H9 (cell line): ENCODE data around the gene PUS7. TPM values are rescaled to one million over a fixed set of nuclear protein-coding genes. Genes with fewer than 3 reads are reported as not detected.
"Not testable (repeated sequence)": the region's sequence is repeated elsewhere in the genome, so short reads cannot be mapped to it uniquely, and the experiment has no call there.

Source experiments
- DNase-seq: peaks from one replicate; pipeline ENCODE4 v3.0.0-alpha.2; 2017
- H2AFZ ChIP-seq: one replicate; pipeline ENCODE4 v1.6.1; 2013; ENCODE audit warnings: mild to moderate bottlenecking, low read length, control low read depth, moderate library complexity
- H2AK5ac ChIP-seq: 2 replicates; pipeline ENCODE4 v1.6.1; 2013; ENCODE audit warnings: low read length, control low read depth, mixed read lengths; ENCODE audit not compliant: insufficient read length
- H2BK120ac ChIP-seq: one replicate; pipeline ENCODE4 v1.6.1; 2013; ENCODE audit warnings: low read depth, mild to moderate bottlenecking, low read length, control low read depth, inconsistent platforms; ENCODE audit not compliant: poor library complexity, severe bottlenecking
- H2BK12ac ChIP-seq: 2 replicates; pipeline ENCODE4 v1.6.1; 2013; ENCODE audit warnings: low read length, control low read depth, mixed read lengths, low read depth; ENCODE audit not compliant: insufficient read length
- H2BK15ac ChIP-seq: 2 replicates; pipeline ENCODE4 v1.6.1; 2013; ENCODE audit warnings: low read depth, low read length, control low read depth
- H2BK20ac ChIP-seq: one replicate; pipeline ENCODE4 v1.6.1; 2013; ENCODE audit warnings: low read depth, mild to moderate bottlenecking, low read length, control low read depth, inconsistent platforms; ENCODE audit not compliant: poor library complexity, severe bottlenecking
- H2BK5ac ChIP-seq: 2 replicates; pipeline ENCODE4 v1.6.1; 2013; ENCODE audit warnings: low read length, control low read depth, mixed read lengths; ENCODE audit not compliant: insufficient read length
- H3K14ac ChIP-seq: 2 replicates; pipeline ENCODE4 v1.6.1; 2013; ENCODE audit warnings: low read length, control low read depth; ENCODE audit not compliant: insufficient read depth
- H3K18ac ChIP-seq: 2 replicates; pipeline ENCODE4 v1.6.1; 2013; ENCODE audit warnings: low read depth, mild to moderate bottlenecking, mixed read lengths, low read length, control low read depth; ENCODE audit not compliant: insufficient read length
- H3K23ac ChIP-seq: 2 replicates; pipeline ENCODE4 v1.6.1; 2013; ENCODE audit warnings: low read length, control low read depth, mixed read lengths, low read depth; ENCODE audit not compliant: insufficient read length
- H3K23me2 ChIP-seq: 2 replicates; pipeline ENCODE4 v1.6.1; 2013; ENCODE audit warnings: low read depth, mild to moderate bottlenecking, mixed read lengths, low read length, control low read depth; ENCODE audit not compliant: insufficient read length, poor library complexity, severe bottlenecking
- H3K27ac ChIP-seq: 2 replicates; pipeline ENCODE4 v1.5.1; 2013; ENCODE audit warnings: low read length, control low read depth, mixed read lengths, low read depth; ENCODE audit not compliant: insufficient read length
- H3K27me3 ChIP-seq: 2 replicates; pipeline ENCODE4 v1.6.1; 2013; ENCODE audit warnings: low read length, control low read depth, inconsistent platforms; ENCODE audit not compliant: insufficient read depth
- H3K4ac ChIP-seq: 2 replicates; pipeline ENCODE4 v1.6.1; 2013; ENCODE audit warnings: low read depth, mild to moderate bottlenecking, control low read depth, inconsistent platforms, low read length, moderate library complexity
- H3K4me1 ChIP-seq: 2 replicates; pipeline ENCODE4 v1.6.1; 2013; ENCODE audit warnings: low read length, control low read depth, inconsistent platforms; ENCODE audit not compliant: insufficient read depth
- H3K4me2 ChIP-seq: 2 replicates; pipeline ENCODE4 v1.6.1; 2013; ENCODE audit warnings: low read length, control low read depth, mixed read lengths; ENCODE audit not compliant: insufficient read length, insufficient read depth
- H3K56ac ChIP-seq: 2 replicates; pipeline ENCODE4 v1.6.1; 2013; ENCODE audit warnings: low read depth, mild to moderate bottlenecking, mixed read lengths, low read length, control low read depth; ENCODE audit not compliant: insufficient read length
- H3K79me1 ChIP-seq: 2 replicates; pipeline ENCODE4 v1.6.1; 2013; ENCODE audit warnings: low read depth, mild to moderate bottlenecking, moderate library complexity, low read length, control low read depth, inconsistent platforms; ENCODE audit not compliant: insufficient read depth, poor library complexity, severe bottlenecking
- H3K79me2 ChIP-seq: 2 replicates; pipeline ENCODE4 v1.6.1; 2013; ENCODE audit warnings: low read length, control low read depth, inconsistent platforms; ENCODE audit not compliant: insufficient read depth
- H3K9ac ChIP-seq: 2 replicates; pipeline ENCODE4 v1.6.1; 2013; ENCODE audit warnings: low read length, control low read depth, mixed read lengths; ENCODE audit not compliant: insufficient read length; ENCODE audit errors: extremely low read depth
- H3K9me3 ChIP-seq: one replicate; pipeline ENCODE4 v1.6.1; 2013; ENCODE audit warnings: low read depth, low read length, inconsistent platforms; ENCODE audit not compliant: control insufficient read depth
- H3T11ph ChIP-seq: one replicate; pipeline ENCODE4 v1.6.1; 2013; ENCODE audit warnings: mild to moderate bottlenecking, low read length, control low read depth, inconsistent platforms
- H4K20me1 ChIP-seq: one replicate; pipeline ENCODE4 v1.6.1; 2013; ENCODE audit not compliant: control insufficient read depth, insufficient read length, insufficient read depth
- H4K5ac ChIP-seq: 2 replicates; pipeline ENCODE4 v1.6.1; 2013; ENCODE audit warnings: low read depth, mild to moderate bottlenecking, mixed read lengths, low read length, control low read depth; ENCODE audit not compliant: insufficient read length
- H4K8ac ChIP-seq: replicated peaks from 2 replicates; pipeline ENCODE4 v1.6.1; 2013; ENCODE audit warnings: low read length, control low read depth, mixed read lengths, low read depth; ENCODE audit not compliant: insufficient read length
- H4K91ac ChIP-seq: 2 replicates; pipeline ENCODE4 v1.6.1; 2013; ENCODE audit warnings: low read depth, mild to moderate bottlenecking, moderate library complexity, mixed read lengths, low read length, control low read depth; ENCODE audit not compliant: insufficient read length
- H3K27ac Mint-ChIP-seq, 3 experiments: 2 replicates in 2 of 3; 3 replicates in 1 of 3; pipeline ENCODE4 v1.8.0; 2020 to 2021; ENCODE audit warnings: mixed read lengths in 3 of 3, mild to moderate bottlenecking in 1 of 3, moderate library complexity in 1 of 3
- H3K27me3 Mint-ChIP-seq: 2 replicates; pipeline ENCODE4 v1.8.0; 2021; ENCODE audit warnings: low read depth, mild to moderate bottlenecking, moderate library complexity, mixed read lengths
- H3K36me3 Mint-ChIP-seq, 3 experiments: 2 replicates in 2 of 3; 3 replicates in 1 of 3; pipeline ENCODE4 v1.8.0; 2020 to 2021; ENCODE audit warnings: low read depth in 3 of 3, mixed read lengths in 3 of 3; ENCODE audit not compliant: insufficient read depth in 1 of 3
- H3K4me1 Mint-ChIP-seq, 2 experiments: 2 replicates each; pipeline ENCODE4 v1.8.0; 2020; ENCODE audit warnings: mixed read lengths in 2 of 2
- H3K4me3 Mint-ChIP-seq, 2 experiments: 2 replicates in 1 of 2; 3 replicates in 1 of 2; pipeline ENCODE4 v1.8.0; 2020 to 2021; ENCODE audit warnings: mild to moderate bottlenecking in 2 of 2, mixed read lengths in 2 of 2, moderate library complexity in 1 of 2
- H3K9me3 Mint-ChIP-seq, 2 experiments: 2 replicates in 1 of 2; 3 replicates in 1 of 2; pipeline ENCODE4 v1.8.0; 2020; ENCODE audit warnings: mild to moderate bottlenecking in 2 of 2, mixed read lengths in 2 of 2, moderate library complexity in 1 of 2
- whole genome bisulfite sequencing: extraction: QIAGEN DNeasy Blood & Tissue Kit; methylation state at CpG from one replicate; pipeline ENCODE4 v1.1.7; 2013; ENCODE audit warnings: missing lambda C conversion rate, low lambda C conversion rate, mixed read lengths; ENCODE audit not compliant: insufficient read length; ENCODE audit errors: extremely low coverage; 5-methylcytosine and 5-hydroxymethylcytosine counted together
- total RNA-seq: library from RNA; stranded (reverse); gene quantifications from 2 replicates; pipeline ENCODE4 v1.2.1, GENCODE V29; 2021
- TF ChIP-seq, protein P1 (sequence below): fragments of 200-600 bp; sonication (generic); conservative IDR thresholded peaks from 3 replicates; pipeline ENCODE4 v1.8.0; 2021; ENCODE audit warnings: antibody characterized with exemption, mild to moderate bottlenecking

PUS7 gene
- total RNA-seq, 1 experiment from 2014 or later = 54.3 TPM

DNA sequence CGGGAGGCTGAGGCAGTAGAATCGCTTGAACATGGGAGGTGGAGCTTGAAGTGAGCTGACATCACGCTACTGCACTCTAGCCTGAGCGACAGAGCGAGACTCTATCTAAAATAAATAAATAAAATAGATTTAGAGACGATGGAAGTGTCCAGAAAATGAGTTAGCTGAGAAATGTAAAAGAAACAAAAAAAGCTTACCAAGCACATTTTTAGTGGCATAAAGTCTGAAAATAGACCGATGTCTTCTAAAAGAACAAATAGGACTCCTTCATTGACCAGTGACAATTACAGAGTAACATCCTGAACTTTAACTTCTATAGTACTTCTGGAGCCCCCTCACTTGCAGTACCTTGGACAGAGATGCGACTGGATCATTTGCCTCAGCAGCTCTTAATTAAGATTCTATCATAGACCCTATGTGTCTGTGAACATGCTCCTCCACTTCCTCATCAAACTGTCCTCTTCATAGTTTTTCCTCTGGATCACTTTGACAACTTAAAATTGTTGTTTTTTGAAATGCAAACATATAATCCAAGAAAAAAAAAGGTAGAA is 108.1 kb downstream of the PUS7 start:
- Histone ChIP-seq H3K23ac (no peak overlapping the region), H3K4ac (no peak overlapping the region), H3K9me3 (no peaks in the 10 kb centered on the region), H2BK120ac (no peak overlapping the region), H2BK5ac (no peak overlapping the region), H2AFZ (no peak overlapping the region), H2AK5ac (no peak overlapping the region), H3K56ac (no peak overlapping the region), H3K23me2 (no peaks in the 10 kb centered on the region), H3K9ac (no peak overlapping the region), H4K91ac (no peak overlapping the region), H3K27me3 (no peaks in the 10 kb centered on the region), H3K79me1 (no peaks in the 10 kb centered on the region), H3K4me2 (no peak overlapping the region), H3K4me1 (no peaks in the 10 kb centered on the region), H4K5ac (no peak overlapping the region), H3K79me2 (no peaks in the 10 kb centered on the region), H4K8ac (no peak overlapping the region), H3K18ac (no peak overlapping the region), H4K20me1 (no peaks in the 10 kb centered on the region), H3T11ph (no peak overlapping the region), H3K27ac (no peak overlapping the region), H3K14ac (no peak overlapping the region), H2BK20ac (no peak overlapping the region), H2BK12ac (no peak overlapping the region), H2BK15ac (no peak overlapping the region)
- TF ChIP-seq, protein P1, sequence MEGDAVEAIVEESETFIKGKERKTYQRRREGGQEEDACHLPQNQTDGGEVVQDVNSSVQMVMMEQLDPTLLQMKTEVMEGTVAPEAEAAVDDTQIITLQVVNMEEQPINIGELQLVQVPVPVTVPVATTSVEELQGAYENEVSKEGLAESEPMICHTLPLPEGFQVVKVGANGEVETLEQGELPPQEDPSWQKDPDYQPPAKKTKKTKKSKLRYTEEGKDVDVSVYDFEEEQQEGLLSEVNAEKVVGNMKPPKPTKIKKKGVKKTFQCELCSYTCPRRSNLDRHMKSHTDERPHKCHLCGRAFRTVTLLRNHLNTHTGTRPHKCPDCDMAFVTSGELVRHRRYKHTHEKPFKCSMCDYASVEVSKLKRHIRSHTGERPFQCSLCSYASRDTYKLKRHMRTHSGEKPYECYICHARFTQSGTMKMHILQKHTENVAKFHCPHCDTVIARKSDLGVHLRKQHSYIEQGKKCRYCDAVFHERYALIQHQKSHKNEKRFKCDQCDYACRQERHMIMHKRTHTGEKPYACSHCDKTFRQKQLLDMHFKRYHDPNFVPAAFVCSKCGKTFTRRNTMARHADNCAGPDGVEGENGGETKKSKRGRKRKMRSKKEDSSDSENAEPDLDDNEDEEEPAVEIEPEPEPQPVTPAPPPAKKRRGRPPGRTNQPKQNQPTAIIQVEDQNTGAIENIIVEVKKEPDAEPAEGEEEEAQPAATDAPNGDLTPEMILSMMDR = no peak
- no peak overlapping the region for H3K4me3 Mint-ChIP-seq
- no peak for DNase-seq
- H3K36me3 Mint-ChIP-seq = peaks cover 0 to 2% (median 0%) of the 10 kb centered on the region in 3 experiments; a peak in 1 of 7 replicates
- H3K27ac Mint-ChIP-seq = no peak overlapping the region
- H3K9me3 Mint-ChIP-seq = peaks cover 3% of the 10 kb centered on the region in 2 experiments; a peak in 4 of 5 replicates
- WGBS = no CpG with 5 or more reads among the region's 8 CpGs
- no peaks in the 10 kb centered on the region for H3K4me1 Mint-ChIP-seq
- no peaks in the 10 kb centered on the region; the same call in 1 of the 2 replicates for H3K27me3 Mint-ChIP-seq

DNA sequence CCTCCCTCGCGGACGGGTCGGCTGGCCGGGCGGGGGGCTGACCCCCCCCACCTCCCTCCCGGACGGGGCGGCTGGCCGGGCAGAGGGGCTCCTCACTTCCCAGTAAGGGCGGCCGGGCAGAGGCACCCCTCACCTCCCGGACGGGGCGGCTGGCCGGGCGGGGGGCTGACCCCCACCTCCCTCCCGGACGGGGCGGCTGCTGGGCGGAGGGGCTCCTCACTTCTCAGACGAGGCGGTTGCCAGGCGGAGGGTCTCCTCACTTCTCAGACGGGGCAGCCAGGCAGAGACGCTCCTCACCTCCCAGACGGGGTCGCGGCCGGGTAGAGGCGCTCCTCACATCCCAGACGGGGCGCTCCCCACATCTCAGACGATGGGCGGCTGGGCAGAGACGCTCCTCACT is 111.3 kb downstream of the PUS7 start:
- H3K27ac ChIP-seq, H3K27me3 ChIP-seq, H2AFZ ChIP-seq, DNase-seq, H3K9me3 Mint-ChIP-seq, H2BK12ac ChIP-seq, H3K18ac ChIP-seq, H4K5ac ChIP-seq, H3K14ac ChIP-seq, H2BK20ac ChIP-seq, H4K8ac ChIP-seq, H2BK5ac ChIP-seq, H3K79me2 ChIP-seq, H2BK120ac ChIP-seq, H4K20me1 ChIP-seq, H3K4me3 Mint-ChIP-seq, H4K91ac ChIP-seq, H3T11ph ChIP-seq, H3K56ac ChIP-seq, H3K23ac ChIP-seq, H3K9me3 ChIP-seq, H3K9ac ChIP-seq, H3K23me2 ChIP-seq, H2AK5ac ChIP-seq, H3K4me1 Mint-ChIP-seq, H3K4ac ChIP-seq, H3K36me3 Mint-ChIP-seq, H3K4me1 ChIP-seq, H3K79me1 ChIP-seq, H3K27ac Mint-ChIP-seq, H3K27me3 Mint-ChIP-seq, H3K4me2 ChIP-seq, H2BK15ac ChIP-seq: not testable (repeated sequence)
- no CpG with 5 or more reads among the region's 36 CpGs for WGBS
